ENCODE measurements around the gene OR4D2. TPM values are rescaled to one million over a fixed set of nuclear protein-coding genes. Genes with fewer than 3 reads are reported as not detected.

The OR4D2 gene
- total RNA-seq, 2 donors from 2014 or later, result not detected

- H3K36me3 ChIP-seq (replicated peaks in 1 of 2; ENCODE audit: insufficient read depth in 1 of 2, low read depth in 2 of 2), result no peaks in the 10 kb centered on the region
- DNase-seq (no peak), ATAC-seq (no peak)
- H3K9me3 ChIP-seq, result no peaks in the 10 kb centered on the region
- intact Hi-C loops (cut with DNase I), result no loop called here
- peaks cover 10% of the 10 kb centered on the region for H3K4me1 ChIP-seq
- TF ChIP-seq POLR2A (IDR thresholded peaks at IDR 0.05) (no peak), CTCF (IDR thresholded peaks at IDR 0.05) (no peak)
- no peaks in the 10 kb centered on the region for H3K27me3 ChIP-seq
- H3K27ac ChIP-seq, result peak overlapping the region in 3 of 4 donors; percentile 43 to 80 (median 78)
- peak overlapping the region in 1 of 2 donors; percentile 85 for H3K4me3 ChIP-seq
- WGBS, 2 donors, result 23 to 25% methylated on average over 7 of the region's 7 CpGs
Observed at GRCh38 chr17:58219789-58220183, 53.0 kb downstream of the OR4D2 start.

Other genes starting within 250 kb of the OR4D2 start
- 10 to 100 TPM; 35.8 to 48.1 TPM for gene CUEDC1, start 211.6 kb upstream of the OR4D2 start, total RNA-seq
- 10 to 100 TPM; 14.5 to 39.4 TPM for gene VEZF1, start 178.7 kb upstream of the OR4D2 start, total RNA-seq
- 100 to 1,000 TPM in 1 of 2 donors, 10 to 100 TPM in 1; 76.0 to 139 TPM for gene SRSF1, start 159.7 kb upstream of the OR4D2 start, total RNA-seq
- gene DYNLL2, start 83.6 kb upstream of the OR4D2 start, total RNA-seq, result 10 to 100 TPM; 10.6 to 14.5 TPM
- gene OR4D1, start 18.6 kb upstream of the OR4D2 start, total RNA-seq, result not detected
- gene EPX, start 25.7 kb downstream of the OR4D2 start, total RNA-seq, result not detected
- 10 to 100 TPM; 14.2 to 15.0 TPM for gene MKS1, start 52.3 kb downstream of the OR4D2 start, total RNA-seq
- gene LPO, start 71.6 kb downstream of the OR4D2 start, total RNA-seq, result not detected
- not detected for gene MPO, start 114.0 kb downstream of the OR4D2 start, total RNA-seq
- 10 to 100 TPM; 21.0 to 22.7 TPM for gene TSPOAP1, start 161.8 kb downstream of the OR4D2 start, total RNA-seq
- gene SUPT4H1, start 185.2 kb downstream of the OR4D2 start, total RNA-seq, result 10 to 100 TPM; 10.2 to 24.4 TPM